Sigmoid colon (tissue), 7 donors: ENCODE measurements around the gene SCUBE3. TPM values are rescaled to one million over a fixed set of nuclear protein-coding genes. Genes with fewer than 3 reads are reported as not detected.
A peak's percentile ranks its signal among the peaks of the same experiment; 100 is the strongest.

Source experiments
- DNase-seq: peaks from one replicate; pipeline ENCODE4 v3.0.0-alpha.2; 2019
- H3K27ac ChIP-seq, 4 donors: fragments of 200-600 bp; sonication (generic); one replicate each; pipeline ENCODE4 v1.5.1; 2016 to 2019; ENCODE audit warnings: mild to moderate bottlenecking in 1 of 4
- H3K27me3 ChIP-seq, 3 donors: fragments of 200-600 bp; sonication (generic); one replicate each; pipeline ENCODE4 v1.5.1; 2019; ENCODE audit warnings: mild to moderate bottlenecking in 1 of 3
- H3K36me3 ChIP-seq, 4 donors: fragments of 200-600 bp; sonication (generic); one replicate each; pipeline ENCODE4 v1.5.1; 2016 to 2019
- H3K4me1 ChIP-seq, 4 donors: fragments of 200-600 bp; sonication (generic); one replicate each; pipeline ENCODE4 v1.5.1; 2017 to 2019
- H3K4me3 ChIP-seq, 4 donors: fragments of 200-600 bp; sonication (generic); one replicate each; pipeline ENCODE4 v1.5.1; 2017 to 2019; ENCODE audit warnings: mild to moderate bottlenecking in 2 of 4, moderate library complexity in 1 of 4
- H3K9me3 ChIP-seq, 4 donors: fragments of 200-600 bp in 3 of 4; sonication (generic) in 3 of 4; one replicate each; pipeline versions ENCODE4 v1.5.1 to v1.6.1; 2013 to 2019
- CTCF ChIP-seq, 4 experiments: fragments of 450-650 bp in 3 of 4; fragments of 200-600 bp in 1 of 4; IDR thresholded peaks; one replicate each; pipeline ENCODE4 v1.5.1; 2016 to 2019; ENCODE audit warnings: antibody characterized with exemption in 4 of 4, mild to moderate bottlenecking in 3 of 4, moderate library complexity in 2 of 4
- EP300 ChIP-seq, 4 donors: sonication (generic); formaldehyde crosslinking; IDR thresholded peaks; one replicate each; pipeline ENCODE4 v1.6.1; 2017; ENCODE audit warnings: antibody characterized with exemption in 4 of 4
- POLR2A ChIP-seq, 2 donors: fragments of 450-650 bp; IDR thresholded peaks; one replicate each; pipeline ENCODE4 v1.6.1; 2016; ENCODE audit warnings: antibody characterized with exemption in 2 of 2, mild to moderate bottlenecking in 2 of 2, moderate library complexity in 2 of 2
- POLR2AphosphoS5 ChIP-seq, 4 donors: sonication (generic); formaldehyde crosslinking; IDR thresholded peaks; one replicate each; pipeline ENCODE4 v1.6.1; 2017; ENCODE audit warnings: antibody characterized with exemption in 4 of 4
- WGBS, 2 donors: extraction: QIAGEN DNeasy Blood & Tissue Kit; methylation state at CpG; one replicate each; pipeline ENCODE4 v1.1.7; 2013; 5-methylcytosine and 5-hydroxymethylcytosine counted together
- intact Hi-C: fragments of 100-400 bp; cut with DNase I; formaldehyde crosslinking; loops from one replicate; pipeline ENCODE4 v1.15.1; 2023
- polyA plus RNA-seq, 3 donors: library from polyadenylated mRNA; stranded (reverse); fragments of 200-250 nt; gene quantifications; one replicate each; pipeline ENCODE4 v1.2.3, GENCODE V29; 2013
- total RNA-seq, 4 donors: library from RNA; depleted of rRNA; stranded (reverse); fragments of >200 nt; gene quantifications; one replicate each; pipeline ENCODE4 v1.1.0, GENCODE V29; 2016
- donor health status: healthy with polysubstance abuse.
- donor health status: Bipolar disorder and iron deficiency.
- donor health status: healthy.

Gene SCUBE3
- total and polyA plus RNA-seq, 7 donors: 0.29 to 12.7 (median 4.9) TPM; not detected in 2

- no peak overlapping the region for H3K27ac ChIP-seq
- H3K9me3 ChIP-seq: no peaks in the 10 kb centered on the region
- intact Hi-C loops: loop anchor here (10.0 kb wide), 1 partner anchor 215 kb away; no protein-coding TSS in a partner anchor
- TF ChIP-seq POLR2AphosphoS5 (IDR thresholded peaks at IDR 0.05) (no peak), CTCF (IDR thresholded peaks at IDR 0.05) (no peak), EP300 (IDR thresholded peaks at IDR 0.05) (no peak), POLR2A (IDR thresholded peaks at IDR 0.05) (no peak)
- 79 to 88% methylated on average over 2 of the region's 2 CpGs for WGBS, 2 donors
- H3K4me3 ChIP-seq: no peak overlapping the region
- no peak for DNase-seq
- H3K4me1 ChIP-seq: peaks cover 0 to 9% (median 6%) of the 10 kb centered on the region in 4 donors
- H3K27me3 ChIP-seq: peaks cover 0 to 5% (median 0%) of the 10 kb centered on the region in 3 donors
- no peaks in the 10 kb centered on the region for H3K36me3 ChIP-seq
Measured at GRCh38 chr6:35199866-35200265, 13.9 kb upstream of the SCUBE3 start.

- intact Hi-C loops: loop anchor here (10.0 kb wide), 1 partner anchor 217 kb away; no protein-coding TSS in a partner anchor
Measured at GRCh38 chr6:35202066-35202546, 11.7 kb upstream of the SCUBE3 start.

GRCh38 chr6:35203152-35203670 lies 10.5 kb upstream of the SCUBE3 start:
- H3K36me3 ChIP-seq: no peaks in the 10 kb centered on the region
- H3K27ac ChIP-seq: no peak overlapping the region
- peaks cover 0 to 6% (median 0%) of the 10 kb centered on the region in 3 donors for H3K27me3 ChIP-seq
- no peaks in the 10 kb centered on the region for H3K9me3 ChIP-seq
- intact Hi-C loops: loop anchor here (10.0 kb wide), 1 partner anchor 218 kb away; no protein-coding TSS in a partner anchor
- no peak for DNase-seq
- TF ChIP-seq EP300 (IDR thresholded peaks at IDR 0.05) (no peak), POLR2A (IDR thresholded peaks at IDR 0.05) (no peak), CTCF (IDR thresholded peaks at IDR 0.05) (no peak), POLR2AphosphoS5 (IDR thresholded peaks at IDR 0.05) (no peak)
- 88 to 90% methylated on average over 7 of the region's 7 CpGs for WGBS, 2 donors
- no peak overlapping the region for H3K4me3 ChIP-seq
- peaks cover 0 to 9% (median 6%) of the 10 kb centered on the region in 4 donors for H3K4me1 ChIP-seq

More at GRCh38 chr6:35202066-35202546, 11.7 kb upstream of the SCUBE3 start:
- Histone ChIP-seq H3K27ac (peak overlapping the region in 1 of 4 donors; percentile 38), H3K27me3 (peaks cover 0 to 6% (median 0%) of the 10 kb centered on the region in 3 donors), H3K36me3 (no peaks in the 10 kb centered on the region), H3K4me3 (no peak overlapping the region), H3K9me3 (no peaks in the 10 kb centered on the region), H3K4me1 (peaks cover 0 to 9% (median 6%) of the 10 kb centered on the region in 4 donors)
- DNase-seq: no peak
- WGBS, 2 donors: 18 to 53% methylated on average over 6 of the region's 6 CpGs
- TF ChIP-seq POLR2AphosphoS5 (IDR thresholded peaks at IDR 0.05) (no peak), CTCF (IDR thresholded peaks at IDR 0.05) (no peak), EP300 (IDR thresholded peaks at IDR 0.05) (no peak), POLR2A (IDR thresholded peaks at IDR 0.05) (no peak)

- Histone ChIP-seq H3K27me3 (peaks cover 0 to 6% (median 0%) of the 10 kb centered on the region in 3 donors), H3K27ac (no peak overlapping the region), H3K9me3 (no peaks in the 10 kb centered on the region), H3K4me1 (peaks cover 0 to 9% (median 6%) of the 10 kb centered on the region in 4 donors), H3K4me3 (no peak overlapping the region), H3K36me3 (no peaks in the 10 kb centered on the region)
- TF ChIP-seq POLR2A (IDR thresholded peaks at IDR 0.05): no peak
- TF ChIP-seq CTCF (IDR thresholded peaks at IDR 0.05): no peak
- TF ChIP-seq POLR2AphosphoS5 (IDR thresholded peaks at IDR 0.05): no peak
- TF ChIP-seq EP300 (IDR thresholded peaks at IDR 0.05): no peak
- 22 to 50% methylated on average over 2 of the region's 2 CpGs for WGBS, 2 donors
- intact Hi-C loops: loop anchor here (2.0 to 10.0 kb wide), 2 partner anchors 57 to 219 kb away; no protein-coding TSS in a partner anchor
- no peak for DNase-seq
Measured at GRCh38 chr6:35203680-35204079, 10.1 kb upstream of the SCUBE3 start.
